Caki2 (cell line): ENCODE measurements around the gene ODF2. TPM values are rescaled to one million over a fixed set of nuclear protein-coding genes. Genes with fewer than 3 reads are reported as not detected.
"Not testable (repeated sequence)": the region's sequence is repeated elsewhere in the genome, so short reads cannot be mapped to it uniquely, and the experiment has no call there.

Source experiments
- DNase-seq: peaks from one replicate; pipeline ENCODE4 v3.0.0-alpha.2; 2015; ENCODE audit warnings: low read depth
- in situ Hi-C: cut with HindIII; loops from 2 replicates; pipeline ENCODE4 v1.10.0; 2016; ENCODE audit warnings: low sequenced_read_pairs, low pct_unique_long_range_greater_than_20kb, mixed read lengths
- total RNA-seq: library from RNA; depleted of rRNA; stranded (reverse); fragments of >200 nt; shearing (Covaris generic); gene quantifications from 2 replicates; pipeline ENCODE4 v1.2.3, GENCODE V29; 2014; ENCODE audit warnings: low replicate concordance

ODF2 gene
- total RNA-seq, 1 experiment from 2014 or later = 32.1 TPM

- in situ Hi-C loops, DNase-seq: not testable (repeated sequence)
Measured at GRCh38 chr9:128422022-128422782, 33.6 kb upstream of the ODF2 start.

DNA sequence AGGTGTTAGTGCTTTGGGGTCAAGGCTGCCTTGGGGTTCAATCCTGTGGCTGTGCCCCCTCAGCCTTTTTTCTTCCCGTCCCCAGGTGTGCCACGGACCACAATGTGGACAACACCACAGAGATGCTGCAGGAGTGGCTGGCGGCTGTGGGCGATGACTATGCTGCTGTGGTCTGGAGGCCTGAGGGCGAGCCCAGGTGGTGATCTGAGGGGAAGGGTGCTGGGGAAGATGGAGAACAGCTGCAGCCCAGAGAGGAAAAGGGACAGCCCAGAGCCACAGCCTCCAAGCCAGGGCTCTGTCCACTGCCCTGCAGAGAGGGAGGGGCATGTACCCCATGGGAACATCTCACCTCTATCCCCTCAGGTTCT, 33.0 kb upstream of the ODF2 start:
- in situ Hi-C loops = no loop called here
- no peak for DNase-seq

- DNase-seq, in situ Hi-C loops: not testable (repeated sequence)
Measured at GRCh38 chr9:128423356-128423755, 32.5 kb upstream of the ODF2 start.

GRCh38 chr9:128424268-128424780, 31.5 kb upstream of the ODF2 start:
- DNase-seq = no peak
- in situ Hi-C loops = no loop called here

DNA sequence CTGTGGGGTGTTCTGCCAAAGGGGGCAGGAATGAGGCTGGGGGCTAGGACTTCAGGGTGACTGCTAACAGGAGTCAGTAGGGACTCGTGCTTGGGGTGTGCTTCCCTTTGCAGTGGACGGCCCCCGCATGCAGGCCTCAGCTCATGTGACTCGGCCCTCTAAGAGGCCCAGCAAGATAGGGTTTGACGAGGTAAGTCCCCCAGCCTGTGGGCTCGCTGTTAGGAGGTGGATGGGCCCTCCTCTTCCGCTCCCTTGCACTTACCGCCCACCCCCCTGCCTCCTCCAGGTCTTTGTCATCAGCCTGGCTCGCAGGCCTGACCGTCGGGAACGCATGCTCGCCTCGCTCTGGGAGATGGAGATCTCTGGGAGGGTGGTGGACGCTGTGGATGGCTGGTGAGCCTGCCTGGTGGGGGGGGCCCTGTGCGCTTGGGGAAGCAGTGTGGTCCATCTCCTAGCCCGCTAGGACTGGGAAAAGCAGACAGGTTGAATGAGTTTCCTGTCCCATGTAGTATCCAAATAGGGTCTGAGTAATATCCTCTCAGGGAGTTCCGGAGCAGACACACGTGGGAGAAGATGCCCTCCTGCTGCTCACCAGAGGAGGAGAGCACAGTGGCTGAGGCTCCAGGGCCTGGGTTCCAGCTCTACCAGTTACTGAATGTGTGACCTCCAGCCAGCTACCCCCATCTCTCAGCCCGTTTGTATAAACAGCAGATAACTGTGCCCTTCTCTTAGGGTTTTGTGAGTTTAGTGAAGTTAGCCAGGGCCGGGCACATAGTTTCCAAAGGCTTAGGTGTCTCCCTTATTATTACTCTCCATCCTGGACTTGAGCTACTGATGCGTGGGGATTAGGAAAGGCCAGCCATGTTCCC, 26.9 kb upstream of the ODF2 start:
- DNase-seq = no peak
- in situ Hi-C loops = no loop called here

DNA sequence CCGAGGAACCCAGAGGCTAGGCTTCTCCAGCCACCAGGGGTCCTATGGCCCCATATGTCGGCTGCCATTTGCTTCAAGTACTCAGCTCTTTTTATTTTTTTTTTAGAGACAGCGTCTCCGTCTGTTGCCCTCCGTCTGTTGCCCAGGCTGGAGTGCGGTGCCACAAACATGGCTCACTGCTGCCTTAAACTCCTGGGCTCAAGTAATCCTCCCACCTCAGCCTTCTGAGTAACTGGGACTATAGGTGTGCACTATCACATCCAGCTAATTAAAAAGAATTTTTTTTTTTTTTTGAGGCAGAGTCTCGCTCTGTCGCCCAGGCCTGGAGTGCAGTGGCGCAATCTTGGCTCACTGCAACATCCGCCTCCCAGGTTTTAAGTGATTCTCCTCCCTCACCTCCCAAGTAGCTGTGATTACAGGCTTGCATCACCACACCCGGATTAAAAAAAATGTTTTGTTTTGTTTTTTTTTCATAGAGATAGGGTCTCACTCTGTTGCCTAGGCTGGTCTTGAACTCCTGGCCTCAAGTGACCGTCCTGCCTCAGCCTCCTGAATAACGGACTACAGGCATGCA, 26.2 kb upstream of the ODF2 start:
- in situ Hi-C loops = no loop called here
- no peak for DNase-seq

GRCh38 chr9:128431207-128431606, 24.6 kb upstream of the ODF2 start:
- in situ Hi-C loops = no loop called here
- DNase-seq = no peak

GRCh38 chr9:128434340-128434739, 21.5 kb upstream of the ODF2 start:
- in situ Hi-C loops = no loop called here
- DNase-seq = no peak

GRCh38 chr9:128435611-128436010, 20.2 kb upstream of the ODF2 start:
- no peak for DNase-seq
- in situ Hi-C loops = no loop called here

GRCh38 chr9:128438343-128439109, 17.3 kb upstream of the ODF2 start:
- DNase-seq = peak; percentile 61
- in situ Hi-C loops = no loop called here

GRCh38 chr9:128439273-128439672, 16.5 kb upstream of the ODF2 start:
- in situ Hi-C loops = no loop called here
- DNase-seq = no peak

DNA sequence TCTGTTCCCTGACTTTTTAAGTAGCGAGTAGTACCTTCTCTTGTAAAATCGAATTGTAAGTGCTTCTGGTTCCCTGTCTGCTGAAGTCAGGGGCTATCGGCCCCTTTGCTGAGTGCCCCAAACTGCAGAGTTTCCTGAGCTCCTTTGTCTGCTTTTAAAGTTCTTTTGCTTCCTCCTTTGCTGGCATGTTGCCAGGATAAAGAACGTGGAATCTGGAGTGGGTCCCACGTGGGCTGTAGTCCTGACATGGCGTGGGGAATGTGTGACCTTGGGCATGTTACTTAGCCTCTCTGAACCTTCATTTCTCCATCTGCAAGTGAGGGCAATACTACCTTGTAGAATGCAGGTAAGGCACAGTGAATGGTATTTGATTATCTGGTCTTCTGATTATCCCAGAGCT, 13.7 kb upstream of the ODF2 start:
- no peak for DNase-seq
- in situ Hi-C loops = no loop called here

GRCh38 chr9:128446505-128446904, 9.3 kb upstream of the ODF2 start:
- DNase-seq, in situ Hi-C loops: not testable (repeated sequence)

DNA sequence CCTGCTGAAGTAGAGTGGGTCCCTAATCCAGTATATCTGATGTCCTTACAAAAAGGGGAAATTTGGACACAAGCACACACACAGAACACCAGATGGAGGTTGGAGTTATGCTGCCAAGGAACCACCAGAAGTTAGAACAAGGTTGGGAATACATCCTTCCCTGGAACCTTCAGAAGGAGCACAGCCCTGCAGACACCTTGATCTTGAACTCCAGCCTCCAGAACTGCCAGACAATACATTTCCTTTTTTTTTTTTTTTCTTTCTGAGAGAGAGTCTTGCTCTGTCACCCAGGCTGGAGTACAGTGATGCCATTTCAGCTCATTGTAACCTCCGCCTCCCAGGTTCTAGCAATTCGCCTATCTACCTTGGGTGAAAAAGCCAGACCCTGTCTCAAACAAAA, 7.1 kb upstream of the ODF2 start:
- no peak for DNase-seq
- in situ Hi-C loops = no loop called here

DNA sequence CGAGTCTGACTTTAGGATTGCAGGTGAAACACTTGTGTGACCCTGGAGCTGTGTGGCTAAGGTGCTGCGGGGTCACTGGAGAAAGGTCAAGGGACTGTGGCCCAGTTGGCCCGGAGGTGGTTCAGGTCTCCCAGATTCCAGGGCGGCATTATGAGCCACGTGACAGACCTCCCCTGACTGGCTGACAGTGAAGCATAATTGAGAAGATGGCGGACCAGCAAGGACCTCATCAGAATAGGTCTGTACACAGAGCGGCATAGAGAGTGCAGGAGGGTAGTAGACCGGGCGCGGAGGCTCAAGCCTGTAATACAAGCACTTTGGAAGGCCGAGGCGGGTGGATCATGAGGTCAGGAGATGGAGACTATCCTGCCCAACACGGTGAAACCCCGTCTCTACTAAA, 815 bp upstream of the ODF2 start:
- DNase-seq = peak; percentile 18
- in situ Hi-C loops = no loop called here

DNA sequence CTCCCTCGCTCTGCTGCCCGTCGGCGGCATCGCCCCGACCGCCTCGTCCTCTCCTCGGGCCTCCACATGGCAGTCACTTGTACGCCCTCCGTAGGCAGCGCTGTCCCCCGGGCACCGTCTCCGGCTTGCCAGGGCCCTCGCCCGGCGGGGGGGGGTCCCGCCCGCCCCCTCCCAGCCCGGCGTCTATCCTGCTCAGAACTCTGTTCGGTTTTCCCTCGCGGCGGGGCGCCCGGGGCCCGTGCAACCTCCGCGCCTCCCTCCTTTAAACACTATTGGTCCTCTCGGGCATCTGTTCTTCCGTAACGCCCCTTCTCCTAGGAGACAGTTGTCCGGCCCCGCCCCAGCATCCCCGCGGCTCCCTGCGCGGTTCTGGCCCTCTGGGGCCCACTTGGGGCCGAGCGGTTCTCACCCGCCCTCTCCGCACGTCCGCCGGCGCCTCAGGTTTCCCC, 831 bp downstream of the ODF2 start:
- DNase-seq = peak; percentile 68
- in situ Hi-C loops = no loop called here

- in situ Hi-C loops = no loop called here
- DNase-seq = no peak
Measured at GRCh38 chr9:128457207-128457606, 1.4 kb downstream of the ODF2 start.

DNA sequence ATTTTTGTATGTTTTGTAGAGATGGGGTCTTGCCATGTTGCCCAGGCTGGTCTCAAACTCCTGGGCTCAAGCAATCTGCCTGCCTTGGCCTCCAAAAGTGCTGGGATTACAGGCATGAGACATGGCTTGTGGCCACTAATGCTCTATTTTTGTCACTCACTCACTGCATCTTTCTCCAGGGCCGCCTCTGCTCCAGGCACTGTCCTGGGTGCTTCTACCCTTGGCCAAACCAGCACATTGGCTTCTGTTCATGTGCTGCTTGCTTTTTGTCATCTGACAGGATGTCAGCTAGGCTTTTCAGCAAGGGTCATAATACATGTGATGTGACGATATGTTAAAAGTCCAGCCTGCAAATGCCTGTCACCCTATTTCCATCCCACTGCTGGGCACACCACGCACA, 3.2 kb downstream of the ODF2 start:
- DNase-seq = no peak
- in situ Hi-C loops = no loop called here
